GM23338 (cell line): ENCODE data around the gene KLK1. TPM values are rescaled to one million over a fixed set of nuclear protein-coding genes. Genes with fewer than 3 reads are reported as not detected.
A peak's percentile ranks its signal among the peaks of the same experiment; 100 is the strongest.

Experiments
- ATAC-seq: fragments of 200-7000 bp; cut with Tn5 transposase; 3 replicates; pipeline ENCODE4 v1.9.1; 2020
- DNase-seq: peaks from one replicate; pipeline ENCODE4 v3.0.0-alpha.2; 2015; ENCODE audit warnings: low spot score
- H2AFZ ChIP-seq: fragments of 200-600 bp; sonication (generic); 2 replicates; pipeline ENCODE4 v1.8.0; 2016; ENCODE audit warnings: antibody characterized with exemption, mild to moderate bottlenecking, moderate library complexity
- H3F3A ChIP-seq: fragments of 200-600 bp; sonication (generic); replicated peaks from 2 replicates; pipeline ENCODE4 v1.8.0; 2017; ENCODE audit warnings: antibody characterized with exemption, mixed run types, low read depth
- H3K27ac ChIP-seq: fragments of 200-600 bp; sonication (generic); 2 replicates; pipeline ENCODE4 v1.6.1; 2016; ENCODE audit warnings: low read depth
- H3K27me3 ChIP-seq: fragments of 200-600 bp; sonication (generic); 2 replicates; pipeline ENCODE4 v1.8.0; 2016; ENCODE audit warnings: mild to moderate bottlenecking, mixed run types, moderate library complexity; ENCODE audit not compliant: insufficient read depth
- H3K36me3 ChIP-seq: fragments of 200-600 bp; sonication (generic); 2 replicates; pipeline ENCODE4 v1.8.0; 2016; ENCODE audit warnings: mild to moderate bottlenecking; ENCODE audit not compliant: insufficient read depth
- H3K4me1 ChIP-seq: fragments of 200-600 bp; sonication (generic); 2 replicates; pipeline ENCODE4 v1.8.0; 2016; ENCODE audit warnings: mild to moderate bottlenecking, moderate library complexity; ENCODE audit not compliant: insufficient read depth
- H3K4me2 ChIP-seq: fragments of 200-600 bp; sonication (generic); 2 replicates; pipeline ENCODE4 v1.7.1; 2017; ENCODE audit warnings: mixed run types
- H3K4me3 ChIP-seq: fragments of 200-600 bp; sonication (generic); 2 replicates; pipeline ENCODE4 v1.6.1; 2016; ENCODE audit warnings: mixed run types
- H3K79me2 ChIP-seq: fragments of 200-600 bp; sonication (generic); replicated peaks from 2 replicates; pipeline ENCODE4 v1.8.0; 2017; ENCODE audit warnings: mild to moderate bottlenecking; ENCODE audit not compliant: insufficient read depth
- H3K9me2 ChIP-seq: fragments of 200-600 bp; sonication (generic); 2 replicates; pipeline ENCODE4 v1.8.0; 2017; ENCODE audit not compliant: insufficient read depth
- H4K20me1 ChIP-seq: fragments of 200-600 bp; sonication (generic); replicated peaks from 2 replicates; pipeline ENCODE4 v1.8.0; 2017; ENCODE audit warnings: mild to moderate bottlenecking; ENCODE audit not compliant: insufficient read depth
- H3K27ac Mint-ChIP-seq: 2 replicates; pipeline ENCODE4 v1.8.0; 2020; ENCODE audit warnings: inconsistent platforms, mild to moderate bottlenecking, moderate library complexity, mixed read lengths
- H3K27me3 Mint-ChIP-seq: 3 replicates; pipeline ENCODE4 v1.8.0; 2022; ENCODE audit warnings: low read depth, mild to moderate bottlenecking, moderate library complexity, mixed read lengths, inconsistent platforms; ENCODE audit not compliant: insufficient read depth, poor library complexity
- H3K36me3 Mint-ChIP-seq: 3 replicates; pipeline ENCODE4 v1.8.0; 2021; ENCODE audit warnings: low read depth, mild to moderate bottlenecking, inconsistent platforms, moderate library complexity, mixed read lengths
- H3K4me1 Mint-ChIP-seq: 3 replicates; pipeline ENCODE4 v1.8.0; 2020; ENCODE audit warnings: mild to moderate bottlenecking, inconsistent platforms, mixed read lengths
- H3K4me3 Mint-ChIP-seq: 3 replicates; pipeline ENCODE4 v1.8.0; 2021; ENCODE audit warnings: moderate library complexity, mild to moderate bottlenecking, inconsistent platforms, mixed read lengths
- H3K9me3 Mint-ChIP-seq: 3 replicates; pipeline ENCODE4 v1.8.0; 2020; ENCODE audit warnings: moderate library complexity, mild to moderate bottlenecking, inconsistent platforms, mixed read lengths
- CREB1 ChIP-seq: fragments of 250-450 bp; sonication (Bioruptor Pico); IDR thresholded peaks from 2 replicates; pipeline ENCODE4 v1.5.0; 2020; ENCODE audit warnings: low read depth, mild to moderate bottlenecking, moderate library complexity
- CTCF ChIP-seq, 2 experiments: fragments of 200-600 bp in 1 of 2; sonication (generic) in 1 of 2; conservative IDR thresholded peaks; 2 replicates each; pipeline versions ENCODE4 v1.5.1 to v1.6.1; 2016 to 2017; ENCODE audit warnings: antibody characterized with exemption in 2 of 2, low read depth in 2 of 2, mild to moderate bottlenecking in 2 of 2, moderate library complexity in 1 of 2
- ETS1 ChIP-seq: IDR thresholded peaks from 2 replicates; pipeline ENCODE4 v1.6.1; 2016; ENCODE audit warnings: antibody characterized with exemption
- EZH2 ChIP-seq: fragments of 200-600 bp; sonication (generic); IDR thresholded peaks from one replicate; pipeline ENCODE4 v1.8.0; 2017; ENCODE audit warnings: antibody characterized with exemption, mild to moderate bottlenecking, low read depth; ENCODE audit not compliant: unreplicated experiment
- EZH2phosphoT487 ChIP-seq: fragments of 200-600 bp; sonication (generic); IDR thresholded peaks from one replicate; pipeline ENCODE4 v1.8.1; 2018; ENCODE audit warnings: antibody characterized with exemption; ENCODE audit not compliant: unreplicated experiment
- JUNB ChIP-seq: IDR thresholded peaks from one replicate; pipeline ENCODE4 v1.6.1; 2016; ENCODE audit warnings: antibody characterized with exemption; ENCODE audit not compliant: unreplicated experiment
- NANOG ChIP-seq: IDR thresholded peaks from 2 replicates; pipeline ENCODE4 v1.6.1; 2016; ENCODE audit warnings: antibody characterized with exemption, borderline replicate concordance
- POLR2AphosphoS5 ChIP-seq: IDR thresholded peaks from 2 replicates; pipeline ENCODE4 v1.6.1; 2016; ENCODE audit warnings: antibody characterized with exemption, low read depth
- REST ChIP-seq: IDR thresholded peaks from one replicate; pipeline ENCODE4 v1.6.1; 2018; ENCODE audit warnings: antibody characterized with exemption; ENCODE audit not compliant: unreplicated experiment
- STAT1 ChIP-seq: IDR thresholded peaks from one replicate; pipeline ENCODE4 v1.6.1; 2016; ENCODE audit warnings: antibody characterized with exemption; ENCODE audit not compliant: unreplicated experiment
- ZNF114 ChIP-seq: fragments of 250-450 bp; sonication (Bioruptor Pico); IDR thresholded peaks from 2 replicates; pipeline ENCODE4 v1.5.0; 2020; ENCODE audit warnings: mild to moderate bottlenecking, moderate library complexity
- ZNF331 ChIP-seq: fragments of 250-450 bp; sonication (Bioruptor Pico); IDR thresholded peaks from 2 replicates; pipeline ENCODE4 v1.5.0; 2020; ENCODE audit warnings: low read depth, mild to moderate bottlenecking, moderate library complexity
- ZNF462 ChIP-seq: fragments of 250-450 bp; sonication (Bioruptor Pico); IDR thresholded peaks from 2 replicates; pipeline ENCODE4 v1.5.0; 2020; ENCODE audit warnings: mild to moderate bottlenecking, moderate library complexity
- polyA plus RNA-seq: library from polyadenylated mRNA; unstranded; fragments of >200 nt; fragmentation: Nextera tagmentation; extraction: Ambion mirVana; gene quantifications from 2 replicates; pipeline ENCODE4 v1.2.1, GENCODE V29; 2016
- total RNA-seq: library from RNA; depleted of rRNA; stranded (reverse); fragments of >200 nt; shearing (Covaris generic); gene quantifications from 2 replicates; pipeline ENCODE4 v1.2.3, GENCODE V29; 2014

The KLK1 gene
- total and polyA plus RNA-seq, 2 experiments from 2014 or later: 0.31 to 3.0 TPM

- H3K9me2 ChIP-seq: no peaks in the 10 kb centered on the region
- H3K36me3 Mint-ChIP-seq: peaks cover 79% of the 10 kb centered on the region
These were observed 22.5 kb downstream of the KLK1 start for GRCh38 chr19:50801107-50801506.

More at GRCh38 chr19:50801107-50801506, 22.5 kb downstream of the KLK1 start:
- H3K4me1 ChIP-seq: peaks cover 10% of the 10 kb centered on the region; the same call in 1 of the 2 replicates
- peaks cover 64% of the 10 kb centered on the region for H4K20me1 ChIP-seq
- H3K9me3 Mint-ChIP-seq: peaks cover 9% of the 10 kb centered on the region; the same call in 2 of the 3 replicates
- H3K4me2 ChIP-seq: peak overlapping the region; percentile 32; the same call in 1 of the 2 replicates
- peaks cover 20% of the 10 kb centered on the region for H3K4me1 Mint-ChIP-seq
- H3K4me3 Mint-ChIP-seq: peak overlapping the region; percentile 57
- peak overlapping the region; percentile 32; the same call in 1 of the 2 replicates for H3K4me3 ChIP-seq
- DNase-seq (no peak), ATAC-seq (no peak)
- peaks cover 52% of the 10 kb centered on the region for H3K79me2 ChIP-seq
- peaks cover 20% of the 10 kb centered on the region for H3K27me3 Mint-ChIP-seq
- H3K36me3 ChIP-seq: peaks cover 30% of the 10 kb centered on the region
- H3K27ac ChIP-seq: peak overlapping the region; percentile 50; the same call in 1 of the 2 replicates
- peaks cover 57% of the 10 kb centered on the region for H3F3A ChIP-seq
- TF ChIP-seq ZNF331 (CRISPR knock-in tag) (no peak), ZNF462 (no peak), STAT1 (no peak), ETS1 (no peak), EZH2phosphoT487 (no peak), NANOG (no peak), ZNF114 (CRISPR knock-in tag) (no peak), CTCF (conservative IDR thresholded peaks at IDR 0.05; ENCODE audit: low read depth in 2 of 2) (no peak), CREB1 (no peak), REST (no peak), POLR2AphosphoS5 (no peak), EZH2 (no peak), JUNB (no peak)
- H3K27ac Mint-ChIP-seq: peak overlapping the region; percentile 41; the same call in 1 of the 2 replicates
- H3K27me3 ChIP-seq: no peaks in the 10 kb centered on the region
- no peak overlapping the region for H2AFZ ChIP-seq
